Left ventricle myocardium inferior (tissue), 1 donor: ENCODE results near the gene CXCL10. TPM values are rescaled to one million over a fixed set of nuclear protein-coding genes. Genes with fewer than 3 reads are reported as not detected.

Experiments used
- DNase-seq: peaks from one replicate; pipeline ENCODE4 v3.0.0-alpha.2; 2020
- H3K27ac ChIP-seq: fragments of 200-600 bp; replicated peaks from 2 replicates; pipeline ENCODE4 v1.8.0; 2021
- H3K27me3 ChIP-seq: fragments of 200-600 bp; 2 replicates; pipeline ENCODE4 v1.8.0; 2021; ENCODE audit warnings: low read depth
- H3K36me3 ChIP-seq: fragments of 200-600 bp; 2 replicates; pipeline ENCODE4 v1.8.0; 2021
- H3K4me1 ChIP-seq: fragments of 200-600 bp; 2 replicates; pipeline ENCODE4 v1.8.0; 2021
- H3K4me3 ChIP-seq: fragments of 200-600 bp; 2 replicates; pipeline ENCODE4 v1.8.0; 2021; ENCODE audit warnings: mild to moderate bottlenecking, moderate library complexity
- H3K9me3 ChIP-seq: fragments of 200-600 bp; replicated peaks from 2 replicates; pipeline ENCODE4 v1.8.0; 2021
- CTCF ChIP-seq: fragments of 200-600 bp; IDR thresholded peaks from 2 replicates; pipeline ENCODE4 v1.8.0; 2021; ENCODE audit warnings: antibody characterized with exemption, mild to moderate bottlenecking, borderline replicate concordance
- intact Hi-C: fragments of 100-400 bp; cut with micrococcal nuclease; formaldehyde crosslinking; loops from one replicate; pipeline ENCODE4 v1.11.0; 2022
- total RNA-seq: library from RNA; stranded (reverse); fragmentation: NEBNext Ultra II Directional; extraction: Animal tissue kit (Norgen Biotek cat#: 25700); gene quantifications from one replicate; pipeline ENCODE4 v1.2.1, GENCODE V29; 2021
- donor health status: DM: no; HTN: yes; CAD: no; lungs with severe emphysema.

The CXCL10 gene
- total RNA-seq, 1 donor from 2014 or later: not detected

GRCh38 chr4:76012388-76012801 lies 10.9 kb downstream of the CXCL10 start:
- Histone ChIP-seq H3K27me3 (no peaks in the 10 kb centered on the region), H3K9me3 (no peaks in the 10 kb centered on the region), H3K4me3 (peak overlapping the region; percentile 36), H3K36me3 (no peaks in the 10 kb centered on the region), H3K4me1 (peaks cover 8% of the 10 kb centered on the region), H3K27ac (peak overlapping the region; percentile 82)
- intact Hi-C loops: no loop called here
- DNase-seq: no peak
- TF ChIP-seq CTCF: no peak

GRCh38 chr4:76011700-76012387 lies 11.5 kb downstream of the CXCL10 start:
- H3K27ac ChIP-seq: peak overlapping the region; percentile 82
- H3K27me3 ChIP-seq: no peaks in the 10 kb centered on the region
- TF ChIP-seq CTCF: no peak
- no peak for DNase-seq
- intact Hi-C loops: no loop called here
- H3K4me3 ChIP-seq: peak overlapping the region; percentile 36
- no peaks in the 10 kb centered on the region for H3K36me3 ChIP-seq
- H3K4me1 ChIP-seq: peaks cover 8% of the 10 kb centered on the region
- no peaks in the 10 kb centered on the region for H3K9me3 ChIP-seq

GRCh38 chr4:76011018-76011670 lies 12.2 kb downstream of the CXCL10 start:
- Histone ChIP-seq H3K27ac (peak overlapping the region; percentile 82), H3K4me3 (peak overlapping the region; percentile 36), H3K27me3 (no peaks in the 10 kb centered on the region), H3K4me1 (peaks cover 8% of the 10 kb centered on the region), H3K9me3 (no peaks in the 10 kb centered on the region), H3K36me3 (no peaks in the 10 kb centered on the region)
- TF ChIP-seq CTCF: no peak
- DNase-seq: no peak
- intact Hi-C loops: no loop called here

- no peak for DNase-seq
- H3K27ac ChIP-seq: no peak overlapping the region
- no peak overlapping the region for H3K4me3 ChIP-seq
- H3K27me3 ChIP-seq: no peaks in the 10 kb centered on the region
- peaks cover 8% of the 10 kb centered on the region for H3K4me1 ChIP-seq
- intact Hi-C loops: no loop called here
- no peak for TF ChIP-seq CTCF
- no peaks in the 10 kb centered on the region for H3K36me3 ChIP-seq
- H3K9me3 ChIP-seq: no peaks in the 10 kb centered on the region
Measured at GRCh38 chr4:76010576-76010975, 12.7 kb downstream of the CXCL10 start.

GRCh38 chr4:76009311-76009710 lies 14.0 kb downstream of the CXCL10 start:
- H3K4me1 ChIP-seq: peaks cover 8% of the 10 kb centered on the region
- no peaks in the 10 kb centered on the region for H3K36me3 ChIP-seq
- DNase-seq: no peak
- no peak for TF ChIP-seq CTCF
- no peaks in the 10 kb centered on the region for H3K9me3 ChIP-seq
- intact Hi-C loops: no loop called here
- no peak overlapping the region for H3K27ac ChIP-seq
- no peak overlapping the region for H3K4me3 ChIP-seq
- H3K27me3 ChIP-seq: no peaks in the 10 kb centered on the region
